HFF-Myc (cell line): ENCODE results near the gene WDR64.

Source experiments
- DNase-seq: peaks from one replicate; pipeline ENCODE4 v3.0.0-alpha.2; 2011; ENCODE audit warnings: low read depth; ENCODE audit errors: extremely low read depth
- H3K4me3 ChIP-seq: replicated peaks from 2 replicates; pipeline ENCODE4 v1.5.1; 2011; ENCODE audit warnings: low read depth, mild to moderate bottlenecking, control low read depth, low read length
- CTCF ChIP-seq: IDR thresholded peaks from 2 replicates; pipeline ENCODE4 v1.5.1; 2012; ENCODE audit warnings: mild to moderate bottlenecking, low read depth, low read length, control low read depth; ENCODE audit errors: missing control alignments

WDR64 gene

DNA sequence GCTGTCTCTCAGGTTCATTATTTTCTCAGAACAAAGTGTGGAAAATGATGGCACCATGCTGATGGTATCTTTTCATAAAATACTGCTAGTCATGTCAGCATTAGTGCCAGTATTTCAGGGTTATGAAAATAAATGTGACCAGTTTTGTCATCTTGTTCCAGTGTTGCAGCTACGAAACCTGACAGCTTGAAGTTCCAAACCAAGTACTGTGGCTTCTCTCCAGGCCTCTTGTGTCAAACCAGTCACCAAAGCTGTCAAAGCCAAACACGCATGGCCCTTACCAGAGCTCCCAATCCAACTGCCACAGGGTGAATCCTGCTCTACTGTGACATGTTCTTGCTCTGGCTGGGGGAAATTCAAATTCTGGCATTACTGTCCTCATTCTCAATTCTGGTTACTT is 175.2 kb downstream of the WDR64 start:
- DNase-seq: no peak
- no peak overlapping the region for H3K4me3 ChIP-seq
- no peak for TF ChIP-seq CTCF

GRCh38 chr1:241828463-241829021 is 176.5 kb downstream of the WDR64 start:
- TF ChIP-seq CTCF: no peak
- no peak overlapping the region for H3K4me3 ChIP-seq
- no peak for DNase-seq

DNA sequence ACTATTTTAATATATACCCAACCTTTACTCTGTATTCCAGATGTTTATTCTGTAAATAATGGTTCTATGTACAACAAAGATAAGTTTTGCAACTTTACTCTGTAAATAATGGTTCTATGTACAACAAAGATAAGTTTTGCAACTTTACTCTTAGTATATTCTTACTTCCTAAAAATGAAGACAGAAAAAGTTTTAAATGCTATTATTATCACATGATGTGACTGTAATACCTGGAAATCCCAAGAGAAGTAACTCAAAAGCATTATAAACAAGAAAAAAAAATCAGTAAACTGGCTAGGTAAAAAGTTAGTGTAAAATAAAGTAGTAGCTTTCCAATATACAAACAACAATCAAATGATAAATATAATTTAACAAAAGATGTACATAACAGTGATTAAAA is 177.4 kb downstream of the WDR64 start:
- TF ChIP-seq CTCF: no peak
- DNase-seq: no peak
- no peak overlapping the region for H3K4me3 ChIP-seq

- DNase-seq: no peak
- H3K4me3 ChIP-seq: no peak overlapping the region
- TF ChIP-seq CTCF: peak; percentile 71
These were observed 182.8 kb downstream of the WDR64 start for GRCh38 chr1:241834733-241835377.

GRCh38 chr1:241836941-241837340 is 184.9 kb downstream of the WDR64 start:
- no peak overlapping the region for H3K4me3 ChIP-seq
- DNase-seq: no peak
- TF ChIP-seq CTCF: no peak

DNA sequence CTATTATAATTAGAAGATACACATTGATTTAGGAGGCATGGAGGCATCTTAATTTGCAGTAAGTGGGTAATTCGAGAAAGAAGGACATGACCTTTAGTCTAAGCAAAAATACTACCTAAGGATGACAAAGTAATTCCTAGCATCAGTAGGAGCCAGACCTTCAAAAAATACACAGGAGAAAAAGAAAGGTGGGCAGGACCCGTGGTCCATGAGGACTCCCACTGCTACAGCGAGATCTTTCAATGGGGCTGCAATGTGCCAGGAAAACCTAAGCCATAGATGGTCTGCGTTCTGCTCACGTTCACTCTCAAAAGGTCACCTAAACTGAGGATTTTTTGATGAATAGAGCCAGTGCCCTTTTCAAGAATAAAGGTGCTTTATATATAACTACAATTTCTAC is 185.3 kb downstream of the WDR64 start:
- TF ChIP-seq CTCF: no peak
- DNase-seq: no peak
- H3K4me3 ChIP-seq: no peak overlapping the region

- no peak overlapping the region for H3K4me3 ChIP-seq
- DNase-seq: no peak
- TF ChIP-seq CTCF: no peak
These were observed 185.8 kb downstream of the WDR64 start for GRCh38 chr1:241837901-241838300.
